OCI-LY7 (cell line): ENCODE measurements around the gene TMEM184A. TPM values are rescaled to one million over a fixed set of nuclear protein-coding genes. Genes with fewer than 3 reads are reported as not detected.
"Not testable (repeated sequence)": the region's sequence is repeated elsewhere in the genome, so short reads cannot be mapped to it uniquely, and the experiment has no call there.

Experiments
- BruUV-seq: library from RNA; stranded (reverse); fragments of 400-500 nt; replicated peaks from 2 replicates; lab custom pipeline; 2021; lab: Mats Ljungman, UMichigan
- CTCF ChIA-PET: fragments of 300-600 bp; sonication (Branson Sonifier 250); formaldehyde crosslinking; loops from one replicate; lab custom pipeline; 2022; ENCODE audit warnings: antibody characterized with exemption; ENCODE audit not compliant: unreplicated experiment; lab: Charles Lee
- POLR2A ChIA-PET: fragments of 300-600 bp; sonication (Branson Sonifier 250); formaldehyde crosslinking; loops from one replicate; lab custom pipeline; 2022; ENCODE audit warnings: antibody characterized with exemption; lab: Charles Lee
- DNase-seq: peaks from one replicate; pipeline ENCODE4 v3.0.0-alpha.2; 2015; ENCODE audit warnings: low spot score
- H2AFZ ChIP-seq: fragments of 200-600 bp; sonication (generic), shearing (Covaris generic); 2 replicates; pipeline ENCODE4 v1.6.1; 2014; ENCODE audit warnings: mild to moderate bottlenecking, antibody characterized with exemption, low read length, moderate library complexity
- H3K27ac ChIP-seq: fragments of 200-600 bp; sonication (generic); 2 replicates; pipeline ENCODE4 v1.5.1; 2014; ENCODE audit warnings: mixed run types, low read depth, mild to moderate bottlenecking, moderate library complexity, low read length, inconsistent platforms; ENCODE audit not compliant: poor library complexity, severe bottlenecking
- H3K36me3 ChIP-seq: fragments of 200-600 bp; sonication (generic); 2 replicates; pipeline ENCODE4 v1.6.1; 2014; ENCODE audit warnings: mild to moderate bottlenecking, antibody characterized with exemption, low read length, moderate library complexity, mixed read lengths; ENCODE audit not compliant: insufficient read depth
- H3K4me1 ChIP-seq: fragments of 200-600 bp; sonication (generic); 2 replicates; pipeline ENCODE4 v1.5.1; 2014; ENCODE audit warnings: mild to moderate bottlenecking, low read length; ENCODE audit not compliant: insufficient read depth, poor library complexity, severe bottlenecking
- H3K4me2 ChIP-seq: fragments of 200-600 bp; sonication (generic); 2 replicates; pipeline ENCODE4 v1.6.1; 2014; ENCODE audit warnings: mild to moderate bottlenecking, low read length
- H3K4me3 ChIP-seq: fragments of 200-600 bp; sonication (generic); 2 replicates; pipeline ENCODE4 v1.5.1; 2014; ENCODE audit warnings: mild to moderate bottlenecking, low read depth, low read length; ENCODE audit not compliant: poor library complexity, severe bottlenecking
- H3K79me2 ChIP-seq: fragments of 200-600 bp; sonication (generic); 2 replicates; pipeline ENCODE4 v1.6.1; 2016; ENCODE audit warnings: low read depth, mild to moderate bottlenecking, low read length, moderate library complexity, mixed read lengths; ENCODE audit not compliant: insufficient read depth
- H3K9me2 ChIP-seq: fragments of 200-600 bp; sonication (generic); 2 replicates; pipeline ENCODE4 v1.6.1; 2016; ENCODE audit warnings: mild to moderate bottlenecking, low read length, mixed read lengths; ENCODE audit not compliant: insufficient read depth
- H3K9me3 ChIP-seq: fragments of 200-600 bp; sonication (generic); 2 replicates; pipeline ENCODE4 v1.6.1; 2014; ENCODE audit warnings: mild to moderate bottlenecking, mixed run types, low read length, mixed read lengths
- H4K20me1 ChIP-seq: fragments of 200-600 bp; sonication (generic); 2 replicates; pipeline ENCODE4 v1.6.1; 2014; ENCODE audit warnings: mild to moderate bottlenecking, antibody characterized with exemption, low read length, moderate library complexity, mixed read lengths; ENCODE audit not compliant: insufficient read depth
- CTCF ChIP-seq: fragments of 200-600 bp; sonication (generic); conservative IDR thresholded peaks from 2 replicates; pipeline ENCODE4 v1.5.1; 2014; ENCODE audit warnings: mild to moderate bottlenecking, antibody characterized with exemption, low read length, moderate library complexity, mixed read lengths
- EZH2phosphoT487 ChIP-seq: fragments of 200-600 bp; sonication (generic); IDR thresholded peaks from 2 replicates; pipeline ENCODE4 v1.6.1; 2018; ENCODE audit warnings: low read depth, borderline replicate concordance, mild to moderate bottlenecking, mixed run types, antibody characterized with exemption, low read length, moderate library complexity, mixed read lengths
- intact Hi-C: fragments of 100-400 bp; cut with micrococcal nuclease; formaldehyde crosslinking; loops from one replicate; pipeline ENCODE4 v1.10.0; 2022; ENCODE audit not compliant: unreplicated experiment
- total RNA-seq, 2 experiments: library from RNA; depleted of rRNA in 1 of 2; stranded (reverse); fragments of >200 nt in 1 of 2; shearing (Covaris generic) in 1 of 2; gene quantifications; 2 replicates each; pipeline ENCODE4 v1.2.3, GENCODE V29; 2014 to 2022

TMEM184A gene
- total RNA-seq, 2 experiments from 2014 or later, result 0.19 TPM; not detected in 1

GRCh38 chr7:1584700-1585099 is 28.7 kb upstream of the TMEM184A start:
- ChIA-PET POLR2A (interaction anchor here (0.6 kb wide), 1 partner anchor 598 kb away, joined by 3 read pairs; no protein-coding TSS in a partner anchor), CTCF (no interaction called here)
- Histone ChIP-seq H3K4me1 (no peaks in the 10 kb centered on the region), H3K4me2 (no peak overlapping the region), H4K20me1 (no peaks in the 10 kb centered on the region), H3K79me2 (no peaks in the 10 kb centered on the region), H2AFZ (no peak overlapping the region), H3K4me3 (no peak overlapping the region), H3K36me3 (no peaks in the 10 kb centered on the region), H3K27ac (no peak overlapping the region), H3K9me2 (no peaks in the 10 kb centered on the region), H3K9me3 (0 out of 2 replicates have a peak, but pooled peaks cover 7% of the 10 kb centered on the region)
- no peak for DNase-seq
- no peak for TF ChIP-seq EZH2phosphoT487
- intact Hi-C loops, result no loop called here
- BruUV-seq, result no TSS peak

- H2AFZ ChIP-seq, H3K27ac ChIP-seq, BruUV-seq, H3K79me2 ChIP-seq, H4K20me1 ChIP-seq, CTCF ChIA-PET, H3K4me2 ChIP-seq, H3K4me1 ChIP-seq, DNase-seq, H3K36me3 ChIP-seq, intact Hi-C loops, H3K9me3 ChIP-seq, H3K9me2 ChIP-seq, H3K4me3 ChIP-seq: not testable (repeated sequence)
- POLR2A ChIA-PET, result interaction anchor here (0.8 kb wide), 1 partner anchor 91 kb away, joined by 3 read pairs; no protein-coding TSS in a partner anchor
Observed at GRCh38 chr7:1583241-1583930, 27.4 kb upstream of the TMEM184A start.

DNA sequence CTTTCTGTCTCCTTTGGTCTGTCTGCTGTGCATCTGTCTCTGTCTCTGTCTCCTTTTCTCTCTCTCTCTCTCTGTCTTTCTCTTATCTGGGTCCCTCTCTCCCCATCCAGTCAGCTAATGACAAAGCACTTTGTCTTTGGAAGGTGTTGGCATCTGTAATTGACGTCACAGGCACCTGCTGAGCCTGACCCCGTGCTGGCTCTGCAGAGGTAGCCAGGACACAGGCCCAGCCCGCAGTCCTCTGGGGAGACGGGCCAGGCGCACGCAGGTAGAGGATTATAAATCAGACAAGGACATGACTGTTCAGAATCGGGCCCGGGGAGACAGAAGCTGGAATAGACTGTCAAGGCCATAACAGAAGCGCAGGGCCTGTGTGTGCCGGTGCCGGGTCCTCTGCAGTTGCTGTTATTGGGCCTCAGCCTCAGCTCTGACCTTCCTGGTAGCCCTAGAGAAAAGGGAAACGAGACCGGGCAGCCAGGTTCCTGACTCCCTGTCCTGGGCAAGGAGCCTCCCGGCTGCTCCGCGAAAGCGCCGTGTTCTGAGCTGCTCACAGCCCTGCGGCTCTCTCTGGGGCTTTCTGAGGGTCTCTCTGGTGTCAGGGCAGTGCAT is 24.5 kb upstream of the TMEM184A start:
- H3K79me2 ChIP-seq, result no peaks in the 10 kb centered on the region
- POLR2A ChIA-PET, result interaction anchor here (0.5 kb wide), 1 partner anchor 186 kb away, joined by 4 read pairs; no protein-coding TSS in a partner anchor
- no peak for TF ChIP-seq EZH2phosphoT487
- no peak for TF ChIP-seq CTCF
- no peaks in the 10 kb centered on the region for H3K36me3 ChIP-seq
- CTCF ChIA-PET, result interaction anchor here (1.1 kb wide), 1 partner anchor 656 kb away, joined by 3 read pairs; no protein-coding TSS in a partner anchor
- no peak overlapping the region for H2AFZ ChIP-seq
- no TSS peak for BruUV-seq
- H3K4me3 ChIP-seq, result no peak overlapping the region
- H3K27ac ChIP-seq, result no peak overlapping the region
- no peaks in the 10 kb centered on the region for H3K9me3 ChIP-seq
- H3K9me2 ChIP-seq, result no peaks in the 10 kb centered on the region
- intact Hi-C loops, result no loop called here
- DNase-seq, result no peak
- H3K4me1 ChIP-seq, result no peaks in the 10 kb centered on the region
- no peaks in the 10 kb centered on the region for H4K20me1 ChIP-seq
- H3K4me2 ChIP-seq, result no peak overlapping the region
